Dermis microvascular lymphatic vessel endothelial cell (primary cell): ENCODE measurements around the gene C7orf33. TPM values are rescaled to one million over a fixed set of nuclear protein-coding genes. Genes with fewer than 3 reads are reported as not detected.
"Not testable (repeated sequence)": the region's sequence is repeated elsewhere in the genome, so short reads cannot be mapped to it uniquely, and the experiment has no call there.

Experiments
- DNase-seq, 2 donors: peaks; one replicate each; pipeline versions ENCODE4 v3.0.0 to v3.0.0-alpha.2; 2010; ENCODE audit warnings: low read depth in 2 of 2
- total RNA-seq: library from RNA; depleted of rRNA; stranded (reverse); fragments of >200 nt; gene quantifications from 2 replicates; pipeline ENCODE4 v1.2.1, GENCODE V29; 2014

Gene C7orf33
- total RNA-seq, 1 donor from 2014 or later: not detected

DNA sequence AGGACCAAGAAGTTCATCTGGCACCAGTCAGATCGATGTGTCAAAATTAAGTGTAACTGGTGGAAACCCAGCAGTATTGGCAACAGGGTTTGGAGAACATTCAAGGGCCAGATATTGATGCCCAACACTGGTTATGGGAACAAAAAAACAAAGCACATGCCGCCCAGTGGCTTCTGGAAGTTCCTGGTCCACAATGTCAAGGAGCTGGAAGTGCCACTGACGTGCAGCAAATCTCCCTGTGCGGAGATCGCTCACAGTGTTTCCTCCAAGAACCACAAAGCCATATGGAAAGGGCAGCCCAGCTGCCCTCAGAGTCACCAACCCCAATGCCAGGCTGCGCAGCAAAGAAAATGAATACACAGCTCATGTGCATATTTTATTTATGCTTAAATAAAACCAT is 10.1 kb upstream of the C7orf33 start:
- DNase-seq: no peak

GRCh38 chr7:148581624-148582023 is 8.9 kb upstream of the C7orf33 start:
- no peak for DNase-seq

GRCh38 chr7:148584154-148584827 is 6.3 kb upstream of the C7orf33 start:
- no peak for DNase-seq

DNA sequence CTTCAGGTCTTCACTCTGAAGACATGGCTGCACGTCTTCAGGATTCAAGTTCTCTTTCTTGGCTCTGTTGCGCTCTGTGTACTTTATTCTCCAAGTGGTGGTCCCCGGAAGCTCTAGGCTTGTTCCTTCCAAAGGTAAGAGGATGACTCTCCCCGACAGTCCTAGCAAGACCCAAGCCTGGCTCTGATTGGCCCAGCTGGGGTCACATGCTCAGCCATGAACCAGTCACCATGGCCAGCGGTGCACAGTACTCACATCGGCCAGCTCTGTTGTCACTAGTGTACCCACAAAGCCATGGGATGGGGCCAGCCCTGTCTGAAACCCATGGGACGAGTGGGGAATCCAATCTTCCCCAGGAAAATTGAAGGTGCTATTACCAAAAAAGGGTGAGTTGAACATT is 5.2 kb upstream of the C7orf33 start:
- DNase-seq: no peak

DNA sequence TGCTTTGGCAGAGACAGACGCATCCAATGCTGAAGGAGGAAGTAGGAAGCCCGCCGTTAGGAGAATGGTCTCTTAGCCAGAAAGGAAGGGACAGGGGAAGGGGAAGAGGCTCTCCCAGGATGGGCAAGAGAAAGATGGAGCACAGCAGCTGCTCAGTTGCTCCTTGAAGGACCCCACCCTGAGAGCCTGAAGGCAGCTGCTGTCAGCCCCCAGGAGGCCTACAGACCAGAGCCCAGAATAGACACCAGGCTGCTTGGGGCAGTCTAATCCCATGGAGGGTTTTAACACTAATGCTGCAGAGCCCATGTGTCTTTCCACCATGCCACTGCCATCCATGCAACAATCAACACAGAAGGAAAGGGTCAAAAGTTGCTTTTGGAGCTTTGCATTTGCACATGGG is 3.5 kb upstream of the C7orf33 start:
- DNase-seq: no peak

- DNase-seq: no peak
These were observed 2.4 kb upstream of the C7orf33 start for GRCh38 chr7:148588168-148588567.

DNA sequence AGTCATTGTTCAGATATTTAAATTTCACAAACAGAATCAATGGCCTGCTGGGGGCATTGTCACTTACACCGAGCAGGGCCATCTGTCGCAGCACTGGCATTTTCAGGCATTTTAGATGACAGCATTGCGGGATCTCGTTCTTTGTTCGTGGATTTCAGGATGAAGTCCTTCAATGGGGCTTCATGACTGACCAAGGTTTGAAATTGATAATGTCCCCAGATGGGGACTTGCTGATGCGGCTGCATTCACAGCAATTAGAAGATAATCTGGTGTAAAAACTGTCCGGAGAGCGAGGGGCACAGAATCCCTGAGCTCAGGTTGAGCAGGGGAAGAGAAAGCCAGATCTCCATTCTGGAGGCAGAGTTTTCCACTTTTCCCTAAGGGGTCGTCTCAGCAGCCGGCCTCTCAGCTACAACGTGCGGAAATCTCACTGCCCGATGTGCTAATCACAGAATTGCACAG is 1.9 kb upstream of the C7orf33 start:
- DNase-seq: no peak

- DNase-seq: no peak
These were observed 926 bp upstream of the C7orf33 start for GRCh38 chr7:148589640-148590039.

DNA sequence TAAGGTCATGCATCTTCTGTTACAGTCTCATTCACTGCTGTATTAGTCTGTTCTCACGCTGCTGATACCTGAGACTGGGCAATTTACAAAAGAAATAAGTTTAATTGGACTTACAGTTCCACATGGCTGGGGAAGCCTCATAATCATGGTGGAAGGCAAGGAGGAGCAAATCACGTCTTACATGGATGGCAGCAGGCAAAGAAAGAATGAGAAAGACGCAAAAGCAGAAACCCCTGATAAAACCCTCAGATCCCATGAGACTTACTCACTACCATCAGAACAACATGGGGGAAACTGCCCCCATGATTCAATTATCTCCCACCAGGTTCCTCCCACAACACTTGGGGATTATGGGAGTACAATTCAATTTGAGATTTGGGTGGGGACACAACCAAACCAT is 5.8 kb downstream of the C7orf33 start:
- not testable (repeated sequence) for DNase-seq

GRCh38 chr7:148598351-148598750 is 7.8 kb downstream of the C7orf33 start:
- DNase-seq: no peak

GRCh38 chr7:148605350-148605749 is 14.8 kb downstream of the C7orf33 start:
- no peak for DNase-seq

DNA sequence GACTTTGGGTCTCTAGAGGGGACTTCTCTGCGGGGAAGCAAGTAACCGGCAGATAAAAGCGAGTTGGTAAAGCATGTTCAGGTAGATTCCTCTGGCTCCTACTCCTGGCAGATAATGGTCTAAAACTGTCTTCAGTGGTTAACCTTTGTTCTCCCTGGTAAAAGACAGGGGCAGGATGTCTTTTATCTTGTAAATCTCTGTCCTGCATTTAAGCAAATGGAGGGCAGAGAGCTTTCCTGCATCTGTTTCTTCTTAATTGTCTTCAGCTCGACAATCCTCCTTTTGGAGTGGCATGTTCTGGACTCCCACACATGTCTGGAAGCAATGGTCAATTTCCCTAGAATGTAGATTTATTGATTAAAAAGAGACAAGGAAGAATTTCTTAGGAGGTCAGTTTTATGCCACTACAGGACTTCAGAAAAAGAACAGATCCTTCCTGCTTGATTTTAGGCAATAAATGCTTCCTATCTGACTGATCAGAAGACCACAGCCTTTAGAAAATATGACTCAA is 16.6 kb downstream of the C7orf33 start:
- DNase-seq: no peak

GRCh38 chr7:148609045-148609725 is 18.6 kb downstream of the C7orf33 start:
- DNase-seq: no peak

GRCh38 chr7:148611692-148612091 is 21.1 kb downstream of the C7orf33 start:
- DNase-seq: no peak

- DNase-seq: no peak
These were observed 24.6 kb downstream of the C7orf33 start for GRCh38 chr7:148615085-148615730.

DNA sequence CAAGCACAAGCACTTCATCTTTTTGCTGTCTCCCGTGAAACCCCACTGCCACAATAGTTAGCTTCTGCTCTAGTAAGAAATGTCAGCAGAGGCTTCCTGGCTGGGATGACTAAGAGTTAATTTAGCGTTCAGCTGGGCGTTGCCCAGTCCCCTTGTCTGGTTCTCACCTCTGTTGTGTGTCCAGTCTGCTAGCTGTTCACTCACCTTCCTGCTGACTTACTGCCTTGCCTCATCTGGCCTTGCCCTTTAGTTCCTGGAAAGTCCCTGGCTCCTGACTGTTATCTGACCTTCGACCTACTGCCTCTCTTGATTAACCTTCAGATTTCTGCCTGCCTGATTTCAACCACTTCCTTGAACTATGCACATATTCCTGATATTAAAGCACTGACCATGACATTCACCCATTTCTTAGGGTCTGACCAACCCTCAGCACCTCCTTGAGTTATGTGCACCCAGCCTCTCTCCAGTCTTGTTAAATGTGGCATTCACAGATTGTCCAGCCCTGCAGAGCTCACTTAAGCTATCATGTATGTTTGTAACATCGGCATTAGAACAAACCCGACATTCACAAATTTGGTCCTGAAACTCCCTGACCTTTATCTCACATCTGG is 30.3 kb downstream of the C7orf33 start:
- peak in 1 of 2 donors; percentile 5 for DNase-seq

- DNase-seq: no peak
These were observed 31.0 kb downstream of the C7orf33 start for GRCh38 chr7:148621563-148621962.

DNA sequence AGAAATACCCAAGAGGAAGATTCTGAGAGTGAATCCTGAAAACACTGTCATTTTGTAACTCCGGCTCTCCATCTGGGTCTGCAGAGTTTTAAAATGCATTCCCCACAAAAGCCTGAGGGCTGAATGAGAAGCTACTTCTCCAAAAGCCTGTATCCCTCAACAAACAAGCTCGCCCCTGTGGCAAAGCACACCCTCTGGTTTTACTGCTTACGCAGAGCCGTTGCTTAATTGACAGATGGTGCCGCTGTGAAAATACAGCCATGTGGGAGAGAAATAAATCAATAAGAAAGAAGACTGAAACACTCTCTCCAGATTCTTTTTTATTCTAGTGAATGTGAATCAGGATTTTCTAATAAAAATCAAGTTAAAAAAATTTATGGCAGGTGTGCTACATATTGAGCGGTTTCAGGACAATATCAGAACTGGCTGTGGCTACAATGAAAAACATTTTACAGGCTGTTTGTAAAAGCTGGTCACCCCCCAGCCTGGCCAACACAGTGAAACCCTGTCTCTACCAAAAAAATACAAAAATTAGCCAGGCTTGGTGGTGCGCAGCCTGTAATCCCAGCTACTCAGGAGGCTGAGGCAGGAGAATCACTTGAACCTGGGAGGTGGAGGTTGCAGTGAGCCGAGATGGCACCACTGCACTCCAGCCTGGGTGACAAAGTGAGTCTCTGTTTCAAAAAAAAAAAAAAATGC is 32.5 kb downstream of the C7orf33 start:
- no peak for DNase-seq

DNA sequence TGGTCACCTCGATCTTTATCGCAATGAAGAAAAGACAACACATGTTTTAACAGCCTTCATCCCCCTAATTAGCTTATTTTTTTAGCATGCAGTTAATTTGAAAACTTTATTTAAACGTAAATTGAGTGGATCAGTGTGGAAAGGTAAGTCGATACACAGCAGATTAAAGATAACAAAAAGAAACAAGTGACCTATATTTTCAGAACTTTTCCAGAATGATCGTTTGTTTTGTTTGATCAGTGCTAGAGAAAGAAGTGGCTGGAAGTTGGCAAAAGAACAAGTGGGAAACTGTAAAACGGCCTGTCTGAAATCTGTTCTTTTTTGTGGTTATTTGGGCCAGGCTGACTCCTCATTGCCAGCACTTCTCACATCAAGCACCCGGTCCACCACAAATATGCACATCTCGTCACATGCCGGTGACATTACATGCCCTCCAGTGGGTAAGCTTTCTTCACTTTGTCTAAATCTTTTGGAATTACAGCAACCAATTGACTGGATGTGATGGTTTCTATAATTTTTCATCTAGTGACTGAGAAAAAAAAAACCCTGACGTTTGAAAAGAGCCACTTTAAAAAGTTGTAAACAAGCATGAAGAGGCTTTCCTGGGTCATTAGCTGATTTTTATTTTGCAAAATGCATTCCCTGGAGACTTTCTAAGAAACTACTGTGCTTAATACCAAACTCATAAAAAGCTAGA is 33.2 kb downstream of the C7orf33 start:
- DNase-seq: no peak

- DNase-seq: no peak
These were observed 34.2 kb downstream of the C7orf33 start for GRCh38 chr7:148624735-148625134.

GRCh38 chr7:148625342-148625741 is 34.8 kb downstream of the C7orf33 start:
- DNase-seq: no peak
